Keratinocyte (primary cell): ENCODE data around the gene FBLN1.

ENCODE experiments used
- CTCF ChIP-seq, 3 experiments: IDR thresholded peaks in 1 of 3; conservative IDR thresholded peaks in 1 of 3; optimal IDR thresholded peaks in 1 of 3; 2 replicates in 2 of 3; 3 replicates in 1 of 3; pipeline versions ENCODE3 to v1.5.1; 2011; ENCODE audit warnings: low read length in 3 of 3, mild to moderate bottlenecking in 3 of 3, moderate library complexity in 2 of 3, control low read depth in 1 of 3, inconsistent platforms in 1 of 3; ENCODE audit not compliant: insufficient read depth in 2 of 3; ENCODE audit errors: extremely low read depth in 1 of 3
- EZH2 ChIP-seq: IDR thresholded peaks from one replicate; pipeline ENCODE4 v1.6.1; 2012; ENCODE audit warnings: inconsistent platforms, mild to moderate bottlenecking, low read length, moderate library complexity

DNA sequence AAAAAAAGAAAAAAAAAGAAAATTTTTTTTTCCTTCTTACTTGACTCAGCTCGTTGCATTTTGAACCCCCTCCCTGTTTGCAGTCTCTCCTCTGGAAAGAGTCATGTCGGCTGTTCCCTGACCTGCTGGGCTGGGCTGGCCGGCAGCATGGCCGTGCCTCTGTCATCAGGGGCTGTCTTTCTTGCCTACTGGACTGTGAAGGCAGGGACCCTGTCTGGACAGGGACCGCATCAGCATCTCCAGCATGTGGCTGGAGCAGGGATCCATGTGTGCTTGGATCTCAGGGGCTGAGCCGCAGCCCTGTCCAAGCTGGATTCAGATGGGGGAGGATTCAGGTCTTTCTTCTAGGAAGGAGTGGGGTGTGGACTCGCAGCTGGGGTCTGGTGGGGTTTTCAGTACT lies 15.5 kb downstream of the FBLN1 start:
- TF ChIP-seq CTCF (optimal IDR thresholded peaks at IDR 0.05 in 1 of 3, IDR thresholded peaks at IDR 0.05 in 1 of 3, conservative IDR thresholded peaks at IDR 0.05 in 1 of 3; ENCODE audit: extremely low read depth in 1 of 3, insufficient read depth in 2 of 3, low read length in 3 of 3) (no peak), EZH2 (no peak)
